ENCODE data around the gene NOS1AP.

Gene NOS1AP

GRCh38 chr1:162242804-162243203 lies 173.3 kb downstream of the NOS1AP start:
- no peak for FAIRE-seq
- TF ChIP-seq SPI1 (IDR thresholded peaks at IDR 0.05; ENCODE audit: low read depth, low read length), result no peak
- TF ChIP-seq TAF1 (IDR thresholded peaks at IDR 0.05; ENCODE audit: low read depth, low read length), result no peak
- no peak for TF ChIP-seq POLR2AphosphoS5 (IDR thresholded peaks at IDR 0.05; ENCODE audit: low read depth, low read length)
- no peak for TF ChIP-seq PAX5 (IDR thresholded peaks at IDR 0.05; ENCODE audit: insufficient read depth, low read length, severe bottlenecking)
- TF ChIP-seq POLR2A (IDR thresholded peaks at IDR 0.05; ENCODE audit: low read depth, low read length), result no peak
- TF ChIP-seq POU2F2 (IDR thresholded peaks at IDR 0.05; ENCODE audit: low read depth, low read length), result no peak

GRCh38 chr1:162248854-162249535 lies 179.5 kb downstream of the NOS1AP start:
- FAIRE-seq (no peak), DNase-seq (ENCODE audit: insufficient read length, low spot score) (no peak)
- TF ChIP-seq POU2F2 (IDR thresholded peaks at IDR 0.05; ENCODE audit: low read depth, low read length) (no peak), PAX5 (IDR thresholded peaks at IDR 0.05; ENCODE audit: insufficient read depth, low read length, severe bottlenecking) (no peak), POLR2AphosphoS5 (IDR thresholded peaks at IDR 0.05; ENCODE audit: low read depth, low read length) (no peak), TAF1 (IDR thresholded peaks at IDR 0.05; ENCODE audit: low read depth, low read length) (no peak), POLR2A (IDR thresholded peaks at IDR 0.05; ENCODE audit: low read depth, low read length) (no peak), SPI1 (IDR thresholded peaks at IDR 0.05; ENCODE audit: low read depth, low read length) (no peak)

More at GRCh38 chr1:162242804-162243203, 173.3 kb downstream of the NOS1AP start:
- no peak for DNase-seq (ENCODE audit: insufficient read length, low spot score)

GRCh38 chr1:162250004-162250730 lies 180.7 kb downstream of the NOS1AP start:
- DNase-seq (ENCODE audit: insufficient read length, low spot score) (no peak), FAIRE-seq (no peak)
- TF ChIP-seq TAF1 (IDR thresholded peaks at IDR 0.05; ENCODE audit: low read depth, low read length), result no peak
- no peak for TF ChIP-seq POLR2AphosphoS5 (IDR thresholded peaks at IDR 0.05; ENCODE audit: low read depth, low read length)
- no peak for TF ChIP-seq PAX5 (IDR thresholded peaks at IDR 0.05; ENCODE audit: insufficient read depth, low read length, severe bottlenecking)
- TF ChIP-seq SPI1 (IDR thresholded peaks at IDR 0.05; ENCODE audit: low read depth, low read length), result no peak
- no peak for TF ChIP-seq POLR2A (IDR thresholded peaks at IDR 0.05; ENCODE audit: low read depth, low read length)
- no peak for TF ChIP-seq POU2F2 (IDR thresholded peaks at IDR 0.05; ENCODE audit: low read depth, low read length)

- TF ChIP-seq PAX5 (IDR thresholded peaks at IDR 0.05; ENCODE audit: insufficient read depth, low read length, severe bottlenecking) (no peak), POU2F2 (IDR thresholded peaks at IDR 0.05; ENCODE audit: low read depth, low read length) (no peak), POLR2A (IDR thresholded peaks at IDR 0.05; ENCODE audit: low read depth, low read length) (no peak), POLR2AphosphoS5 (IDR thresholded peaks at IDR 0.05; ENCODE audit: low read depth, low read length) (no peak)
- FAIRE-seq, result no peak
- DNase-seq (ENCODE audit: insufficient read length, low spot score), result no peak
These were observed 181.6 kb downstream of the NOS1AP start for GRCh38 chr1:162251102-162251501.

GRCh38 chr1:162252214-162252613 lies 182.7 kb downstream of the NOS1AP start:
- TF ChIP-seq TAF1 (IDR thresholded peaks at IDR 0.05; ENCODE audit: low read depth, low read length), result no peak
- no peak for TF ChIP-seq POLR2A (IDR thresholded peaks at IDR 0.05; ENCODE audit: low read depth, low read length)
- no peak for TF ChIP-seq SPI1 (IDR thresholded peaks at IDR 0.05; ENCODE audit: low read depth, low read length)
- no peak for TF ChIP-seq POLR2AphosphoS5 (IDR thresholded peaks at IDR 0.05; ENCODE audit: low read depth, low read length)
- no peak for TF ChIP-seq POU2F2 (IDR thresholded peaks at IDR 0.05; ENCODE audit: low read depth, low read length)
- no peak for TF ChIP-seq PAX5 (IDR thresholded peaks at IDR 0.05; ENCODE audit: insufficient read depth, low read length, severe bottlenecking)
- FAIRE-seq, result no peak
- DNase-seq (ENCODE audit: insufficient read length, low spot score), result no peak

GRCh38 chr1:162253790-162254189 lies 184.3 kb downstream of the NOS1AP start:
- TF ChIP-seq POU2F2 (IDR thresholded peaks at IDR 0.05; ENCODE audit: low read depth, low read length), result no peak
- TF ChIP-seq POLR2AphosphoS5 (IDR thresholded peaks at IDR 0.05; ENCODE audit: low read depth, low read length), result no peak
- TF ChIP-seq SPI1 (IDR thresholded peaks at IDR 0.05; ENCODE audit: low read depth, low read length), result no peak
- no peak for TF ChIP-seq PAX5 (IDR thresholded peaks at IDR 0.05; ENCODE audit: insufficient read depth, low read length, severe bottlenecking)
- TF ChIP-seq POLR2A (IDR thresholded peaks at IDR 0.05; ENCODE audit: low read depth, low read length), result no peak
- no peak for TF ChIP-seq TAF1 (IDR thresholded peaks at IDR 0.05; ENCODE audit: low read depth, low read length)
- FAIRE-seq (no peak), DNase-seq (ENCODE audit: insufficient read length, low spot score) (no peak)

- TF ChIP-seq TAF1 (IDR thresholded peaks at IDR 0.05; ENCODE audit: low read depth, low read length), result no peak
- FAIRE-seq, result no peak
- DNase-seq (ENCODE audit: insufficient read length, low spot score), result no peak
These were observed 186.8 kb downstream of the NOS1AP start for GRCh38 chr1:162256287-162256686.

GRCh38 chr1:162258394-162258793 lies 188.9 kb downstream of the NOS1AP start:
- TF ChIP-seq PAX5 (IDR thresholded peaks at IDR 0.05; ENCODE audit: insufficient read depth, low read length, severe bottlenecking) (no peak), POLR2AphosphoS5 (IDR thresholded peaks at IDR 0.05; ENCODE audit: low read depth, low read length) (no peak), POU2F2 (IDR thresholded peaks at IDR 0.05; ENCODE audit: low read depth, low read length) (no peak), SPI1 (IDR thresholded peaks at IDR 0.05; ENCODE audit: low read depth, low read length) (no peak), POLR2A (IDR thresholded peaks at IDR 0.05; ENCODE audit: low read depth, low read length) (no peak), TAF1 (IDR thresholded peaks at IDR 0.05; ENCODE audit: low read depth, low read length) (no peak)
- DNase-seq (ENCODE audit: insufficient read length, low spot score) (no peak), FAIRE-seq (no peak)

- no peak for FAIRE-seq
- TF ChIP-seq POLR2A (IDR thresholded peaks at IDR 0.05; ENCODE audit: low read depth, low read length), result no peak
- no peak for TF ChIP-seq POU2F2 (IDR thresholded peaks at IDR 0.05; ENCODE audit: low read depth, low read length)
- TF ChIP-seq TAF1 (IDR thresholded peaks at IDR 0.05; ENCODE audit: low read depth, low read length), result no peak
- no peak for TF ChIP-seq POLR2AphosphoS5 (IDR thresholded peaks at IDR 0.05; ENCODE audit: low read depth, low read length)
- no peak for TF ChIP-seq PAX5 (IDR thresholded peaks at IDR 0.05; ENCODE audit: insufficient read depth, low read length, severe bottlenecking)
- TF ChIP-seq SPI1 (IDR thresholded peaks at IDR 0.05; ENCODE audit: low read depth, low read length), result no peak
- no peak for DNase-seq (ENCODE audit: insufficient read length, low spot score)
These were observed 190.5 kb downstream of the NOS1AP start for GRCh38 chr1:162259894-162260455.
